ENCODE measurements around the gene GAMT. TPM values are rescaled to one million over a fixed set of nuclear protein-coding genes. Genes with fewer than 3 reads are reported as not detected.

Gene GAMT
- total and polyA plus RNA-seq, 2 donors (not counting 3 experiments of a cell fraction or from before 2014, with no cell fraction given) = 22.1 to 36.9 TPM

GRCh38 chr19:1418496-1418775 is 17.1 kb upstream of the GAMT start:
- H3K27ac ChIP-seq (ENCODE audit: insufficient read depth, low read depth, low read length) = no peak overlapping the region
- no peak overlapping the region for H3K9ac ChIP-seq (replicated peaks; ENCODE audit: extremely low read depth, insufficient read depth, low read length)
- dilution Hi-C loops (cut with MboI; ENCODE audit: extremely low pct_ligation_motif_present, low sequenced_read_pairs) (no loop called here), intact Hi-C loops (cut with micrococcal nuclease) (no loop called here)
- ChIA-PET POLR2A (no interaction called here), CTCF (no interaction called here)
- TF ChIP-seq GATA2 (IDR thresholded peaks at IDR 0.05; ENCODE audit: insufficient read depth, insufficient read length, low read depth, low read length) = no peak
- TF ChIP-seq MAX (IDR thresholded peaks at IDR 0.05; ENCODE audit: insufficient read depth, insufficient read length) = no peak
- no peak for TF ChIP-seq CTCF (IDR thresholded peaks at IDR 0.05; ENCODE audit: extremely low read depth in 1 of 2, insufficient read depth in 1 of 2, low read depth in 1 of 2, low read length in 2 of 2)
- no peak for TF ChIP-seq EZH2 (IDR thresholded peaks at IDR 0.05; ENCODE audit: borderline replicate concordance, low read depth, low read length, severe bottlenecking)
- no peak for TF ChIP-seq JUN (IDR thresholded peaks at IDR 0.05; ENCODE audit: borderline replicate concordance, insufficient read depth, insufficient read length, low read depth)
- TF ChIP-seq MYC (IDR thresholded peaks at IDR 0.05; ENCODE audit: low read depth, low read length) = no peak
- TF ChIP-seq FOS (IDR thresholded peaks at IDR 0.05; ENCODE audit: borderline replicate concordance, insufficient read depth, low read length) = no peak
- TF ChIP-seq POLR2A (IDR thresholded peaks at IDR 0.05; ENCODE audit: low read depth, low read length) = no peak
- no peak for TF ChIP-seq POLR2AphosphoS5 (IDR thresholded peaks at IDR 0.05; ENCODE audit: insufficient read depth, low read depth, low read length)
- peaks cover 19% of the 10 kb centered on the region for H3K4me1 ChIP-seq (ENCODE audit: control insufficient read depth, extremely low read depth, insufficient read depth, low read length)
- H3K4me2 ChIP-seq (ENCODE audit: insufficient read depth, low read length) = no peak overlapping the region
- peaks cover 16 to 51% of the 10 kb centered on the region in 2 experiments for H3K36me3 ChIP-seq (ENCODE audit: control insufficient read depth in 2 of 2, extremely low read depth in 1 of 2, insufficient read depth in 2 of 2, low read length in 2 of 2)
- no peaks in the 10 kb centered on the region for H3K9me1 ChIP-seq (replicated peaks; ENCODE audit: control insufficient read depth, extremely low read depth, insufficient read depth, low read length)
- no peak overlapping the region for H3K4me3 ChIP-seq (replicated peaks in 1 of 3; ENCODE audit: insufficient read depth in 1 of 3, low read depth in 1 of 3, low read length in 3 of 3)
- no TSS peak for BruUV-seq (replicated peaks)
- DNase-seq (ENCODE audit: low read depth, low spot score) (no peak), FAIRE-seq (no peak)
- peaks cover 85% of the 10 kb centered on the region for H3K79me2 ChIP-seq (ENCODE audit: control insufficient read depth, insufficient read depth, low read length)
- H3K27me3 ChIP-seq (ENCODE audit: control insufficient read depth in 2 of 2, insufficient read depth in 2 of 2, low read length in 2 of 2) = no peaks in the 10 kb centered on the region
- H2AFZ ChIP-seq (ENCODE audit: low read depth, low read length) = no peak overlapping the region
- no peaks in the 10 kb centered on the region for H4K20me1 ChIP-seq (replicated peaks; ENCODE audit: control insufficient read depth, extremely low read depth, insufficient read depth, low read length)
- no peaks in the 10 kb centered on the region for H3K9me3 ChIP-seq (replicated peaks; ENCODE audit: control insufficient read depth, insufficient read depth, low read length)
